CD8-positive, alpha-beta memory T cell (primary cell): ENCODE results near the gene EDA2R. TPM values are rescaled to one million over a fixed set of nuclear protein-coding genes. Genes with fewer than 3 reads are reported as not detected.

ENCODE experiments used
- CTCF ChIA-PET: fragments of 350-600 bp; sonication (Branson Sonifier 250); formaldehyde crosslinking; loops from one replicate; lab custom pipeline; 2021; ENCODE audit warnings: antibody characterized with exemption; lab: Charles Lee
- POLR2A ChIA-PET: fragments of 350-600 bp; sonication (Branson Sonifier 250); formaldehyde crosslinking; loops from one replicate; lab custom pipeline; 2021; ENCODE audit warnings: antibody characterized with exemption; lab: Charles Lee
- DNase-seq, 5 donors: peaks; one replicate each; pipeline versions ENCODE4 v3.0.0 to v3.0.0-alpha.2; 2020 to 2022; ENCODE audit warnings: mixed read lengths in 1 of 5
- H3K27ac ChIP-seq: one replicate; pipeline ENCODE4 v1.7.0; 2013; ENCODE audit warnings: low read depth, mild to moderate bottlenecking, low read length, moderate library complexity
- H3K27me3 ChIP-seq: 2 replicates; pipeline ENCODE4 v1.7.0; 2013; ENCODE audit warnings: low read length, mild to moderate bottlenecking; ENCODE audit not compliant: insufficient read depth, poor library complexity, severe bottlenecking
- H3K36me3 ChIP-seq: 2 replicates; pipeline ENCODE4 v1.7.0; 2013; ENCODE audit warnings: mild to moderate bottlenecking, low read length, moderate library complexity; ENCODE audit not compliant: insufficient read depth
- H3K4me1 ChIP-seq: 2 replicates; pipeline ENCODE4 v1.7.0; 2013; ENCODE audit warnings: mild to moderate bottlenecking, low read length, moderate library complexity; ENCODE audit not compliant: insufficient read depth
- H3K4me3 ChIP-seq: 2 replicates; pipeline ENCODE4 v1.7.0; 2013; ENCODE audit warnings: mild to moderate bottlenecking, low read length
- H3K9me3 ChIP-seq: 2 replicates; pipeline ENCODE4 v1.7.0; 2013; ENCODE audit warnings: mild to moderate bottlenecking, low read length
- H3K27ac Mint-ChIP-seq, 8 donors: one replicate each; pipeline ENCODE4 v1.8.0; 2020 to 2021; ENCODE audit warnings: mixed read lengths in 8 of 8, mild to moderate bottlenecking in 6 of 8, inconsistent platforms in 3 of 8, moderate library complexity in 3 of 8
- H3K27me3 Mint-ChIP-seq, 2 donors: one replicate each; pipeline ENCODE4 v1.8.0; 2020 to 2021; ENCODE audit warnings: mixed read lengths in 2 of 2, mild to moderate bottlenecking in 1 of 2, moderate library complexity in 1 of 2
- H3K36me3 Mint-ChIP-seq, 3 donors: one replicate each; pipeline ENCODE4 v1.8.0; 2020 to 2021; ENCODE audit warnings: mixed read lengths in 3 of 3, inconsistent platforms in 1 of 3, mild to moderate bottlenecking in 1 of 3
- H3K4me1 Mint-ChIP-seq, 3 donors: one replicate each; pipeline ENCODE4 v1.8.0; 2020 to 2021; ENCODE audit warnings: mixed read lengths in 3 of 3, inconsistent platforms in 1 of 3, mild to moderate bottlenecking in 1 of 3
- H3K4me3 Mint-ChIP-seq, 7 donors: one replicate each; pipeline ENCODE4 v1.8.0; 2020 to 2021; ENCODE audit warnings: mixed read lengths in 7 of 7, mild to moderate bottlenecking in 6 of 7, moderate library complexity in 4 of 7, inconsistent platforms in 2 of 7
- H3K9me3 Mint-ChIP-seq, 5 donors: one replicate each; pipeline ENCODE4 v1.8.0; 2020 to 2022; ENCODE audit warnings: mixed read lengths in 5 of 5, mild to moderate bottlenecking in 3 of 5, moderate library complexity in 2 of 5, inconsistent platforms in 1 of 5
- polyA plus RNA-seq: library from polyadenylated mRNA; unstranded; fragments of 300-500 nt; fragmentation: Illumina TruSeq; gene quantifications from one replicate; pipeline ENCODE4 v1.2.3, GENCODE V29; 2021
- total RNA-seq, 2 experiments: library from RNA; stranded (reverse); gene quantifications; one replicate each; pipeline ENCODE4 v1.2.3, GENCODE V29; 2021

The EDA2R gene, protein sequence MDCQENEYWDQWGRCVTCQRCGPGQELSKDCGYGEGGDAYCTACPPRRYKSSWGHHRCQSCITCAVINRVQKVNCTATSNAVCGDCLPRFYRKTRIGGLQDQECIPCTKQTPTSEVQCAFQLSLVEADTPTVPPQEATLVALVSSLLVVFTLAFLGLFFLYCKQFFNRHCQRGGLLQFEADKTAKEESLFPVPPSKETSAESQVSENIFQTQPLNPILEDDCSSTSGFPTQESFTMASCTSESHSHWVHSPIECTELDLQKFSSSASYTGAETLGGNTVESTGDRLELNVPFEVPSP
- total RNA-seq (1 to 10 TPM; 1.6 to 2.0 TPM), polyA plus RNA-seq (not detected)

DNA sequence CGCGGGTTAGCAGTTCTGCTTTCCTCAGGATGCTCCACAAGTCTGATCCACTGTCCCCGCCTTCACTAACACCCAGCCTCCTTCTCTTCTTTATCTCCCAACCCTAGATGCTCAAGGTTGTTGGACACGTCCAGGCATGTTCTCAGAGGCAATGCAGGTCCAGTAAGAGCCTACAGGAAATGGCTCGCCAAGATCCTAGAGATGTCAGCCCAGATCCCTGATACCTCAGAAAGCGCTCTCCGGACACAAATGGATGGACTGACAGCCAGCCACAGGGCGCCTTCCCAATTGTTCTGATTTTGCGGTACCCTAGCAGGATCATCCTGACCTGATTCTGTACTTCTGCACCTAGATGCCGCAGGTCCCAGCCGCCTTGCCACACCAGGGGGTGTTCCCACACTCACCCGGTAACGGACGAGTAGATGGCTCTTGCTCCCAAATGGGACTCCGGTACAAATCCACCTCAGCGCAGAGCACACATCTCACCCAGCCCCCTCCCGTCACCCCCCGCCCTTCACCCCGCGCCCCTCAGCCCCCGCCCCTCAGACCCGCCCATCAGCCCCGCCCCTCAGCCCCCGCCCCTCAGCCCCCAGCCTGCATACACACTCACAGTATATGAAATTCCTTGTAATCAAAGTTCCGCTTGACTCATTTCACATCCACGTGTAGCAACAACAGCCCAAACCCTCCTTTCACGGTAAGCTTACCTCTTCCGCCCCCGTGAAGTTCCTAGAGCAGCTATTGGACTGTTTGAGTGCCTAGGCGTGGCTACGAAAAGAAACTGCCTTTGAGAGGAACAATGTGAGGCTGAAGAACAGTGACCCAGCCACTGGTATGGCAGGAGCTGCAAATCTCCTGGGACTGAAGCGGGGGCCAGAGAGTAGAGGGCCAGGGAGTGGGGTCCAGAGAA lies at the start of gene EDA2R:
Gene EDA2R (minus strand): TSS at position 488 of the 910 bp plus-strand sequence. CDS start 23,058 bp downstream, outside the sequence.
- no peaks in the 10 kb centered on the region for H3K9me3 ChIP-seq
- ChIA-PET CTCF (no interaction called here), POLR2A (no interaction called here)
- H3K4me3 ChIP-seq: no peak within 1 kb of the TSS
- no peak within 1 kb of the TSS for H3K27ac ChIP-seq
- H3K36me3 Mint-ChIP-seq: no peaks in the 10 kb centered on the region
- H3K27ac Mint-ChIP-seq: peak within 1 kb of the TSS in 1 of 8 donors; percentile 68
- no peaks in the 10 kb centered on the region for H3K9me3 Mint-ChIP-seq
- H3K27me3 Mint-ChIP-seq: no peaks in the 10 kb centered on the region
- H3K4me1 ChIP-seq: no peaks in the 10 kb centered on the region
- DNase-seq: peak in 1 of 5 donors; percentile 7
- no peaks in the 10 kb centered on the region for H3K27me3 ChIP-seq
- peak within 1 kb of the TSS in 5 of 7 donors; percentile 37 to 68 (median 46) for H3K4me3 Mint-ChIP-seq
- peaks cover 0 to 7% (median 0%) of the 10 kb centered on the region in 3 donors for H3K4me1 Mint-ChIP-seq
- no peaks in the 10 kb centered on the region for H3K36me3 ChIP-seq

- Histone ChIP-seq H3K27ac (no peak overlapping the region), H3K9me3 (no peaks in the 10 kb centered on the region), H3K4me1 (no peaks in the 10 kb centered on the region), H3K27me3 (no peaks in the 10 kb centered on the region), H3K36me3 (no peaks in the 10 kb centered on the region), H3K4me3 (no peak overlapping the region)
- ChIA-PET POLR2A (no interaction called here), CTCF (no interaction called here)
- Mint-ChIP-seq H3K36me3 (no peaks in the 10 kb centered on the region), H3K4me1 (no peaks in the 10 kb centered on the region), H3K27me3 (no peaks in the 10 kb centered on the region), H3K27ac (no peak overlapping the region), H3K9me3 (peaks cover 0 to 3% (median 0%) of the 10 kb centered on the region in 5 donors), H3K4me3 (no peak overlapping the region)
- DNase-seq: no peak
Observed at GRCh38 chrX:66684196-66684595, 45.3 kb upstream of the EDA2R start.

DNA sequence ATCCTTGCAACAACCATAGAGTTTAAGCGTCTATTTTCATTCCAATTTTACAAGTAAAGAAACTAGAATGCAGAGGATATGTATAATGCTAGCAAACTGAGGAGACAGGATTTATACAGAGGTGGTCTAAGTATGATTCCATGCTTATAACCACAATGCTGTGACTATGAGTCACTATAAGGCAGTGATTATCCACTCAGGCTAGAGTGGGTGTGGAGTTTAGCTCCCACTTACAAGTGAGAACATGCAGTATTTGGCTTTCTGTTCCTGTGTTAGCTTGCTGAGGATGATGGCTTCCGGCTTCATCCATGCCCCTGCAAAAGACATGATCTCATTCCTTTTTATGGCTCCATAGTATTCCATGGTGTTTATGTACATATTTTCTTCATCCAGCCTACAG lies 41.6 kb upstream of the EDA2R start:
- H3K9me3 ChIP-seq: no peaks in the 10 kb centered on the region
- Mint-ChIP-seq H3K9me3 (no peaks in the 10 kb centered on the region), H3K27ac (no peak overlapping the region), H3K27me3 (no peaks in the 10 kb centered on the region), H3K4me3 (no peak overlapping the region), H3K36me3 (no peaks in the 10 kb centered on the region), H3K4me1 (no peaks in the 10 kb centered on the region)
- ChIA-PET CTCF (no interaction called here), POLR2A (no interaction called here)
- no peak for DNase-seq
- H3K27me3 ChIP-seq: no peaks in the 10 kb centered on the region
- no peak overlapping the region for H3K4me3 ChIP-seq
- H3K4me1 ChIP-seq: no peaks in the 10 kb centered on the region
- H3K36me3 ChIP-seq: no peaks in the 10 kb centered on the region
- H3K27ac ChIP-seq: no peak overlapping the region

GRCh38 chrX:66677430-66677829 lies 38.6 kb upstream of the EDA2R start:
- ChIA-PET CTCF (no interaction called here), POLR2A (no interaction called here)
- H3K9me3 ChIP-seq: no peaks in the 10 kb centered on the region
- no peaks in the 10 kb centered on the region for H3K27me3 Mint-ChIP-seq
- H3K36me3 Mint-ChIP-seq: no peaks in the 10 kb centered on the region
- no peak overlapping the region for H3K4me3 Mint-ChIP-seq
- H3K27ac Mint-ChIP-seq: no peak overlapping the region
- no peaks in the 10 kb centered on the region for H3K9me3 Mint-ChIP-seq
- H3K4me3 ChIP-seq: no peak overlapping the region
- H3K27me3 ChIP-seq: no peaks in the 10 kb centered on the region
- no peak for DNase-seq
- no peaks in the 10 kb centered on the region for H3K4me1 Mint-ChIP-seq
- no peaks in the 10 kb centered on the region for H3K4me1 ChIP-seq
- no peak overlapping the region for H3K27ac ChIP-seq
- no peaks in the 10 kb centered on the region for H3K36me3 ChIP-seq

DNA sequence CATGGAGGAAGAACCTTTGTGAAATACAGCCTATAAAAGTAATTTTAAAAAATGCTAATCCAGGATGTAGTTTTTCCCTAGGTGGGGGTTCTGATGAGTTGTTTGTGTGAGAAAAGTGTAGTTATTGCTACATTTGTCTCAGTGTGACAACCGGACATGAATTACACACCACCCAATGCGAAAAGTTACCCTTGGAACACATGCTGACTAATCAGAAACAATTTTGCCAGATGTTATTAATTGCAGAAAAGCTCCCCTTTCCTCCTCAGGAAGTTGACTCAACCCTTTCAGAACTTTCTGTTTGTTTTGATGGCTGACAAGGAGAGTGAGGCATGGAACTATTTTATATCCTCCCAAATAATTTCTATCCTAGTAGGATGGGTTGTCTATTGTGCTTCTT lies 38.1 kb upstream of the EDA2R start:
- no peaks in the 10 kb centered on the region for H3K36me3 ChIP-seq
- Mint-ChIP-seq H3K4me3 (no peak overlapping the region), H3K27ac (no peak overlapping the region), H3K36me3 (no peaks in the 10 kb centered on the region), H3K4me1 (no peaks in the 10 kb centered on the region), H3K9me3 (peaks cover 0 to 2% (median 0%) of the 10 kb centered on the region in 5 donors), H3K27me3 (no peaks in the 10 kb centered on the region)
- no peaks in the 10 kb centered on the region for H3K4me1 ChIP-seq
- CTCF ChIA-PET: no interaction called here
- no peaks in the 10 kb centered on the region for H3K9me3 ChIP-seq
- no peak for DNase-seq
- POLR2A ChIA-PET: no interaction called here
- H3K27me3 ChIP-seq: no peaks in the 10 kb centered on the region
- no peak overlapping the region for H3K4me3 ChIP-seq
- no peak overlapping the region for H3K27ac ChIP-seq

GRCh38 chrX:66676413-66676812 lies 37.5 kb upstream of the EDA2R start:
- Histone ChIP-seq H3K9me3 (no peaks in the 10 kb centered on the region), H3K27me3 (no peaks in the 10 kb centered on the region), H3K27ac (no peak overlapping the region), H3K4me3 (no peak overlapping the region), H3K36me3 (no peaks in the 10 kb centered on the region), H3K4me1 (no peaks in the 10 kb centered on the region)
- DNase-seq: no peak
- Mint-ChIP-seq H3K4me1 (no peaks in the 10 kb centered on the region), H3K36me3 (no peaks in the 10 kb centered on the region), H3K9me3 (peaks cover 0 to 5% (median 0%) of the 10 kb centered on the region in 5 donors), H3K4me3 (no peak overlapping the region), H3K27me3 (no peaks in the 10 kb centered on the region), H3K27ac (no peak overlapping the region)
- POLR2A ChIA-PET: no interaction called here
- CTCF ChIA-PET: no interaction called here

DNA sequence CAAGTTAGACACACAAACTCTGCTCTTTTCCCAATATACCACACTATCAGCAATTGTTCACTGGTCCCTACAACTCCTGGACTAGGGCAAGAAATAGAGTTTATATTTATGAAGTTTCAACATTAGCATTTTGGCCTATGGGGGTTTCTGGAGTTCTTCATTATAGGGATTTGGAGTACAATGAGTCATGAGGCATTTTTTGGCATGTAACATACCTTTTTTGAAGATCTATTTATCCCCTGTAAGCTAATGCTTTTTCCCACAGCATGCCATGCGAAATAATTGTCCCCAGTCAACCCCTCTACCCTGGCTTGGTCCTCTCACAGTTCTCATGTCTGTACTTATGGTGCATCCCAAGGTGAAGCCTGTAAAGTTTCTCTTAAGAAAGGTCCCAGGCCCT lies 36.7 kb upstream of the EDA2R start:
- Histone ChIP-seq H3K4me1 (no peaks in the 10 kb centered on the region), H3K27ac (no peak overlapping the region), H3K9me3 (no peaks in the 10 kb centered on the region), H3K36me3 (no peaks in the 10 kb centered on the region), H3K27me3 (no peaks in the 10 kb centered on the region), H3K4me3 (no peak overlapping the region)
- DNase-seq: no peak
- Mint-ChIP-seq H3K4me3 (no peak overlapping the region), H3K27me3 (no peaks in the 10 kb centered on the region), H3K36me3 (no peaks in the 10 kb centered on the region), H3K4me1 (no peaks in the 10 kb centered on the region), H3K9me3 (peaks cover 0 to 5% (median 4%) of the 10 kb centered on the region in 5 donors), H3K27ac (no peak overlapping the region)
- CTCF ChIA-PET: no interaction called here
- POLR2A ChIA-PET: no interaction called here

DNA sequence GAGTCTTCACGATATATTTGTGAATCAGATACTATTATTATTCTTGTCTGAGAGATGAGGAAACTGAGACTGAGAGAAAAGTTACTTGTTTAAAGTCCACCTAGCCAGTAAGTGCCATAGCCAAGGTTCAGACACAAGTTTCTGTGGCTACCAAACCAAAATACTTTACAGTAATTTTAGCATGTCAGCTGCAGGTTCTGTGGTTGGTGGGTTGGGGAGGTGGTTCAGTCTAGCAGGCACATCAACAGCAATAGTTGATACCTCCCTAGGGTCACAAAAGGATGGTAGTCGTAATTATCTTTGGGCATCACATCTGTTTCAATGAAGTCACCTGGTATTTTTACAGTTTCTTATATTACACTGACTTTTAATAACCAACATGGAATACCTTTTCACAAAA lies 35.6 kb upstream of the EDA2R start:
- Mint-ChIP-seq H3K4me3 (no peak overlapping the region), H3K4me1 (no peaks in the 10 kb centered on the region), H3K36me3 (no peaks in the 10 kb centered on the region), H3K27ac (no peak overlapping the region), H3K9me3 (peaks cover 0 to 5% (median 4%) of the 10 kb centered on the region in 5 donors), H3K27me3 (no peaks in the 10 kb centered on the region)
- DNase-seq: no peak
- POLR2A ChIA-PET: no interaction called here
- Histone ChIP-seq H3K27me3 (no peaks in the 10 kb centered on the region), H3K36me3 (no peaks in the 10 kb centered on the region), H3K4me1 (no peaks in the 10 kb centered on the region), H3K4me3 (no peak overlapping the region), H3K9me3 (no peaks in the 10 kb centered on the region), H3K27ac (no peak overlapping the region)
- CTCF ChIA-PET: no interaction called here
